Osteocyte (in vitro differentiated cells): ENCODE results near the gene CUZD1. TPM values are rescaled to one million over a fixed set of nuclear protein-coding genes. Genes with fewer than 3 reads are reported as not detected.

Experiments
- DNase-seq: peaks from one replicate; pipeline ENCODE4 v3.0.0; 2021; ENCODE audit warnings: mixed read lengths; ENCODE audit not compliant: unreplicated experiment; ENCODE audit errors: extremely low spot score
- H3K27ac Mint-ChIP-seq: one replicate; pipeline ENCODE4 v1.8.0; 2021; ENCODE audit warnings: mild to moderate bottlenecking, mixed read lengths; ENCODE audit not compliant: unreplicated experiment
- H3K27me3 Mint-ChIP-seq: one replicate; pipeline ENCODE4 v1.8.0; 2021; ENCODE audit warnings: mixed read lengths; ENCODE audit not compliant: unreplicated experiment
- H3K36me3 Mint-ChIP-seq: one replicate; pipeline ENCODE4 v1.8.0; 2021; ENCODE audit warnings: mixed read lengths; ENCODE audit not compliant: unreplicated experiment
- H3K4me1 Mint-ChIP-seq: one replicate; pipeline ENCODE4 v1.8.0; 2021; ENCODE audit warnings: mixed read lengths; ENCODE audit not compliant: unreplicated experiment
- H3K4me3 Mint-ChIP-seq: one replicate; pipeline ENCODE4 v1.8.0; 2021; ENCODE audit warnings: mild to moderate bottlenecking, moderate library complexity, mixed read lengths; ENCODE audit not compliant: unreplicated experiment
- H3K9me3 Mint-ChIP-seq: one replicate; pipeline ENCODE4 v1.8.0; 2021; ENCODE audit warnings: mixed read lengths; ENCODE audit not compliant: unreplicated experiment
- long read RNA-seq: library from polyadenylated mRNA; unstranded; transcript quantifications from one replicate; pipeline ENCODE4 v2.0.0, GENCODE V29; 2021
- total RNA-seq: library from RNA; stranded (reverse); gene quantifications from 2 replicates; pipeline ENCODE4 v1.2.1, GENCODE V29; 2021
- TF ChIP-seq, protein P1 (sequence below): fragments of 200-600 bp; sonication (generic); IDR thresholded peaks from 2 replicates; pipeline ENCODE4 v1.5.0; 2021; ENCODE audit warnings: antibody characterized with exemption, mild to moderate bottlenecking, moderate library complexity

CUZD1 gene, protein sequence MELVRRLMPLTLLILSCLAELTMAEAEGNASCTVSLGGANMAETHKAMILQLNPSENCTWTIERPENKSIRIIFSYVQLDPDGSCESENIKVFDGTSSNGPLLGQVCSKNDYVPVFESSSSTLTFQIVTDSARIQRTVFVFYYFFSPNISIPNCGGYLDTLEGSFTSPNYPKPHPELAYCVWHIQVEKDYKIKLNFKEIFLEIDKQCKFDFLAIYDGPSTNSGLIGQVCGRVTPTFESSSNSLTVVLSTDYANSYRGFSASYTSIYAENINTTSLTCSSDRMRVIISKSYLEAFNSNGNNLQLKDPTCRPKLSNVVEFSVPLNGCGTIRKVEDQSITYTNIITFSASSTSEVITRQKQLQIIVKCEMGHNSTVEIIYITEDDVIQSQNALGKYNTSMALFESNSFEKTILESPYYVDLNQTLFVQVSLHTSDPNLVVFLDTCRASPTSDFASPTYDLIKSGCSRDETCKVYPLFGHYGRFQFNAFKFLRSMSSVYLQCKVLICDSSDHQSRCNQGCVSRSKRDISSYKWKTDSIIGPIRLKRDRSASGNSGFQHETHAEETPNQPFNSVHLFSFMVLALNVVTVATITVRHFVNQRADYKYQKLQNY
- total RNA-seq: 0.30 and 0.81 TPM in 2 replicates
- long read RNA-seq, partial matches to known transcripts: 0 of 2 reads
- long read RNA-seq, other reads (novel, unspliced or antisense): 0 of 2 reads

DNA sequence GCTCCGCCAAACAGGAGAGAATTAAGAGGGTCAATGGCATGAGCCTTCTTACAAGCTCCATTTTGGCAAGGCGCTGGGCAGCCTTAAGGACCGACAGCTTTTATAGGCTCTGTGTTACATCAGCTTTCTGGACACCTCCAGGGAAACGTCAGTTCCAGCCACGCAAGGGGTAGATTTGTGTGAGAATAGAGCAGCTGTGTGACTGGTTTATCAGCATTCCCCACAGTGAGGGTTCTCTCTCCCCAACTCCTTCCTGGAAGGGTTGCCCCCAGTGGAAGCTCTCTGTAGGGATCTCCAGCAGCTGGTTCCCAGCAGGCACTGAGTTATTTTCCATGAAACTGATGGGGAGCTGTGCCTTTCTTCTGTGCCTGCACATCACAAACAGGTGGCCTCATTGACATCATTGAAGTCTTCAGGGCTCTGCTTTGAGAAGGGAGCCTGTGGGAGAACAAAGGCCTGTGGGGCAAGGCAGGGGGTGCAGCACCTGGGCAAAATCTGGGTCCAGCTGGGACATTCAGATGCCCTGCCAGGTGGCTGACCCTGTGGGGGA, at the start of gene CUZD1:
Gene CUZD1 (minus strand): TSS at position 75 of the 550 bp plus-strand sequence. CDS start 14 bp downstream, at position 61.
- H3K27me3 Mint-ChIP-seq: no peaks in the 10 kb centered on the region
- TF ChIP-seq, protein P1, sequence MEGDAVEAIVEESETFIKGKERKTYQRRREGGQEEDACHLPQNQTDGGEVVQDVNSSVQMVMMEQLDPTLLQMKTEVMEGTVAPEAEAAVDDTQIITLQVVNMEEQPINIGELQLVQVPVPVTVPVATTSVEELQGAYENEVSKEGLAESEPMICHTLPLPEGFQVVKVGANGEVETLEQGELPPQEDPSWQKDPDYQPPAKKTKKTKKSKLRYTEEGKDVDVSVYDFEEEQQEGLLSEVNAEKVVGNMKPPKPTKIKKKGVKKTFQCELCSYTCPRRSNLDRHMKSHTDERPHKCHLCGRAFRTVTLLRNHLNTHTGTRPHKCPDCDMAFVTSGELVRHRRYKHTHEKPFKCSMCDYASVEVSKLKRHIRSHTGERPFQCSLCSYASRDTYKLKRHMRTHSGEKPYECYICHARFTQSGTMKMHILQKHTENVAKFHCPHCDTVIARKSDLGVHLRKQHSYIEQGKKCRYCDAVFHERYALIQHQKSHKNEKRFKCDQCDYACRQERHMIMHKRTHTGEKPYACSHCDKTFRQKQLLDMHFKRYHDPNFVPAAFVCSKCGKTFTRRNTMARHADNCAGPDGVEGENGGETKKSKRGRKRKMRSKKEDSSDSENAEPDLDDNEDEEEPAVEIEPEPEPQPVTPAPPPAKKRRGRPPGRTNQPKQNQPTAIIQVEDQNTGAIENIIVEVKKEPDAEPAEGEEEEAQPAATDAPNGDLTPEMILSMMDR: no peak
- H3K4me3 Mint-ChIP-seq: no peak within 1 kb of the TSS
- H3K36me3 Mint-ChIP-seq: no peaks in the 10 kb centered on the region
- peaks cover 24% of the 10 kb centered on the region for H3K4me1 Mint-ChIP-seq
- no peak within 1 kb of the TSS for H3K27ac Mint-ChIP-seq
- no peak for DNase-seq
- H3K9me3 Mint-ChIP-seq: peaks cover 5% of the 10 kb centered on the region

DNA sequence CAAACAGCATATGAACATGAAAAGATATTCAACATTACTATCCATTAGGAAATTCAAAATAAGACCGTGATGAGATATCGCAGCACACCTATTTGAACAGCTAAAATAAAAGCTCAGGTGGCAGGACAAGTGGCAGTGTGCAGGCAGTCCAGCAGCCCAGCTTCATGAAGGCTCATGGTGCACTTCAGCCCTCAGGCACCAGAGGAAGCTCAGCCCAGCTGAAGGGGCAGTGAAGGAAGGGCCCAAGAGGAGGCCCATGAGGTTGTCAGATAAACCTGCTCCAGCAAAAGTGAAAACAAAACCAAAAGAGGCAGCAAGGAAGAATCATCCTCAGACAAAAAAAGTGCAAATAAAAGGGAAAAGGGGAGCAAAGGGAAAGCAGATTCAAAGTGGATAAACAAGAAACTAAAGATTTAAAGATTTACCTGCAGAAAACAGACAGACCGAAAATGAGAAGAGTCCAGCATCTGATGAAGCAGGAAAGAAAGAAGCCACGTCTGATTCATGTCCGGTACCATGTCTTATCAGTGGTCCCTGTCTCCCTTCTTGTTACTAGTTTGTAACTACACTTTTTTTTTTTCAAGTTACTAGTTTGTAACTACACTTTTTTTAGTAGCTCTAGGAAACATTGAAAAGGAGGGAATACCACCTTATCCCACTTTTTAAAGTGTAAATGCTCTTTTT, 48.7 kb upstream of the CUZD1 start:
- TF ChIP-seq, protein P1: no peak
- no peaks in the 10 kb centered on the region for H3K9me3 Mint-ChIP-seq
- no peak overlapping the region for H3K27ac Mint-ChIP-seq
- DNase-seq: no peak
- no peak overlapping the region for H3K4me3 Mint-ChIP-seq
- H3K27me3 Mint-ChIP-seq: peaks cover 19% of the 10 kb centered on the region
- no peaks in the 10 kb centered on the region for H3K36me3 Mint-ChIP-seq
- H3K4me1 Mint-ChIP-seq: no peaks in the 10 kb centered on the region

DNA sequence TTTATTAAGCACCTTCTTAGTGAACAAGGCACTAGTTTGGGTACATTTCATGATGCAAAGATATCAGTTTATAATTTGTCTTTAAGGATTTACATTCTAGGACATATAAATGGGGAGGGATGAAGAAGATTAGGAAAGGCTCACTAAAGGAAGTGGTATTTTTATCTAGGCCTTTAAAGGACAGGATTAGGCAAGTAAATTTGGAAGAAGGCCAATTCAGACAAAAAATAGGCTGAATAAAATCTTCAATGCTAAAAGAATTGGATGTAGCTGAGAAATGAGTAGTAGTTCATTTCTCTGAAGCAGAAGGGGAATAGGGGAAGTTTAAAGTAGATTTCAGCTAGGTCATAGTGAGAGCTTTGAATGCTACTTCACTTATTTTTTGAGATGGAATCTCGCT, 38.5 kb upstream of the CUZD1 start:
- Mint-ChIP-seq H3K27me3 (peaks cover 20% of the 10 kb centered on the region), H3K9me3 (no peaks in the 10 kb centered on the region), H3K4me3 (no peak overlapping the region), H3K27ac (no peak overlapping the region), H3K4me1 (no peaks in the 10 kb centered on the region), H3K36me3 (no peaks in the 10 kb centered on the region)
- DNase-seq: no peak
- TF ChIP-seq, protein P1: no peak

DNA sequence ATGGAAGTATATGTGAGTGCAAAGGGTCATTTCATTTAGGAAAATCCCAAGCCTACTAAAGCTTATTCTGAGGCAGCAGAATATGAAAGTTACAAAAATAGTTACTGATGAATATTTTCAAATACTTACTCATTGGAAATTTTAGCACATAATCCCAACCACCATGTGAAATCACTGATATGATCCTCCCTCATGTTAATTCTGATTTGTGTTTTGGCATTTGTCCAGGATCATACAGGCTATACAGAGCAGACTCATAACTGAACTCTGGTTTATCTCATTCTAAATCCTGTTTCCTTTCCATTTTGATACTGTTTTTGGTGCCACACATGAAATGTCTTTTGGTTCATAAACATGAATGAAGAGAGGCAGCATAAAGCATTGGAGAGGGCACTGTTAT, 37.1 kb upstream of the CUZD1 start:
- H3K27me3 Mint-ChIP-seq: peaks cover 15% of the 10 kb centered on the region
- TF ChIP-seq, protein P1: no peak
- no peaks in the 10 kb centered on the region for H3K4me1 Mint-ChIP-seq
- H3K9me3 Mint-ChIP-seq: no peaks in the 10 kb centered on the region
- H3K36me3 Mint-ChIP-seq: no peaks in the 10 kb centered on the region
- no peak overlapping the region for H3K27ac Mint-ChIP-seq
- DNase-seq: no peak
- H3K4me3 Mint-ChIP-seq: no peak overlapping the region
